ENCODE results near the gene CDKN2D. TPM values are rescaled to one million over a fixed set of nuclear protein-coding genes. Genes with fewer than 3 reads are reported as not detected.

The CDKN2D gene
- total and polyA plus RNA-seq, 2 of the 13 experiments (the other 11 are each of a cell fraction or from before 2014, with no cell fraction given): 5.4 to 8.6 TPM

DNA sequence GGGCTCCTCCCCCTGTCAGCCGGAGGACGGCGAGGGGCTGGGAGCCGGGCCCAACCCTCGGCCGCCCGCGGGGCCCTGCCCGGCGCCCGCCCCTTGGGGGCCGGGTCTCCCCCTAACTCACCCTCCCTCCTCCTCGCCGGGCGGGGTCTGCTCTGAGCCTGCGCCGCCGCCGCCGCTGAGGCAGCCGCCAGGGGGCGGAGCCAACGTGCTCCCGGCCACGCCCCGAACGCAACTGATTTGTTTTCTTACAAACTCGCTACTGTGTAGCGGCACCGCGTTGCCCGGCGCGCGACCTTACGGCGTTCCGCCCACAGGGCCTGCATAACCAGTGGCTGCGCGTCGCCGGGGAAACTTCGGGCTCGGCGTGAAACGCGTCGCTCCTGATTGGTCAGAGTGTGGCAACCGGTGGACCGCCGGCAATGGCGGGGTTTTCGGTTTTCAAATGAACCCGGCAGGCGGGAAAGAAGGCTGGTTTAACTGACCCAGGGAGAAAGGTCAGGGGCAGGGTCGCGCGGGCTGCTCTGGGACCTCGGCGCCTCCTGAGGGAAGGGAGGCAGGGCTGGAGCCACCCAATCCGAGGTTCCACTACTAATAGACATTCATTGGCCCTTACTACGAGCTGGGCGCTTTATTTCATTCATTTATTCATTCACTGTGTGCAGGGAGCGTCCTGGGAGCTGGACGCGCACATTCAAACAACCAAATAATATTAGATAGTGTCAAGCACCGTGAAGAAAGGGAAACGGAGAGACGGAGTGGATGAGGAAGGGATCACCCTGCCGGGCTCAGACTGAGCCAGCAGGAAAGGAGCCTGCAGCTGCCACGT, at the start of gene CDKN2D (continued):
- TF ChIP-seq, protein P1, sequence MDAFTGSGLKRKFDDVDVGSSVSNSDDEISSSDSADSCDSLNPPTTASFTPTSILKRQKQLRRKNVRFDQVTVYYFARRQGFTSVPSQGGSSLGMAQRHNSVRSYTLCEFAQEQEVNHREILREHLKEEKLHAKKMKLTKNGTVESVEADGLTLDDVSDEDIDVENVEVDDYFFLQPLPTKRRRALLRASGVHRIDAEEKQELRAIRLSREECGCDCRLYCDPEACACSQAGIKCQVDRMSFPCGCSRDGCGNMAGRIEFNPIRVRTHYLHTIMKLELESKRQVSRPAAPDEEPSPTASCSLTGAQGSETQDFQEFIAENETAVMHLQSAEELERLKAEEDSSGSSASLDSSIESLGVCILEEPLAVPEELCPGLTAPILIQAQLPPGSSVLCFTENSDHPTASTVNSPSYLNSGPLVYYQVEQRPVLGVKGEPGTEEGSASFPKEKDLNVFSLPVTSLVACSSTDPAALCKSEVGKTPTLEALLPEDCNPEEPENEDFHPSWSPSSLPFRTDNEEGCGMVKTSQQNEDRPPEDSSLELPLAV (CRISPR knock-in tag; conservative IDR thresholded peaks at IDR 0.05; ENCODE audit: low read depth): peak; percentile 94
- TF ChIP-seq ZNF598 (CRISPR knock-in tag; IDR thresholded peaks at IDR 0.05; ENCODE audit: borderline replicate concordance): no peak
- TF ChIP-seq HMGA1 (CRISPR knock-in tag; conservative IDR thresholded peaks at IDR 0.05): no peak
- TF ChIP-seq, protein P2, sequence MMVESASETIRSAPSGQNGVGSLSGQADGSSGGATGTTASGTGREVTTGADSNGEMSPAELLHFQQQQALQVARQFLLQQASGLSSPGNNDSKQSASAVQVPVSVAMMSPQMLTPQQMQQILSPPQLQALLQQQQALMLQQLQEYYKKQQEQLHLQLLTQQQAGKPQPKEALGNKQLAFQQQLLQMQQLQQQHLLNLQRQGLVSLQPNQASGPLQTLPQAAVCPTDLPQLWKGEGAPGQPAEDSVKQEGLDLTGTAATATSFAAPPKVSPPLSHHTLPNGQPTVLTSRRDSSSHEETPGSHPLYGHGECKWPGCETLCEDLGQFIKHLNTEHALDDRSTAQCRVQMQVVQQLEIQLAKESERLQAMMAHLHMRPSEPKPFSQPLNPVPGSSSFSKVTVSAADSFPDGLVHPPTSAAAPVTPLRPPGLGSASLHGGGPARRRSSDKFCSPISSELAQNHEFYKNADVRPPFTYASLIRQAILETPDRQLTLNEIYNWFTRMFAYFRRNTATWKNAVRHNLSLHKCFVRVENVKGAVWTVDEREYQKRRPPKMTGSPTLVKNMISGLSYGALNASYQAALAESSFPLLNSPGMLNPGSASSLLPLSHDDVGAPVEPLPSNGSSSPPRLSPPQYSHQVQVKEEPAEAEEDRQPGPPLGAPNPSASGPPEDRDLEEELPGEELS (CRISPR knock-in tag; IDR thresholded peaks at IDR 0.05): peak; percentile 55; the same call in 1 of the 2 replicates
- TF ChIP-seq, protein P3, sequence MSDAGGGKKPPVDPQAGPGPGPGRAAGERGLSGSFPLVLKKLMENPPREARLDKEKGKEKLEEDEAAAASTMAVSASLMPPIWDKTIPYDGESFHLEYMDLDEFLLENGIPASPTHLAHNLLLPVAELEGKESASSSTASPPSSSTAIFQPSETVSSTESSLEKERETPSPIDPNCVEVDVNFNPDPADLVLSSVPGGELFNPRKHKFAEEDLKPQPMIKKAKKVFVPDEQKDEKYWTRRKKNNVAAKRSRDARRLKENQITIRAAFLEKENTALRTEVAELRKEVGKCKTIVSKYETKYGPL (CRISPR knock-in tag; IDR thresholded peaks at IDR 0.05): no peak
- TF ChIP-seq YEATS2 (CRISPR knock-in tag; IDR thresholded peaks at IDR 0.05; ENCODE audit: borderline replicate concordance): peak; percentile 72; the same call in 1 of the 2 replicates
- TF ChIP-seq, protein P4, sequence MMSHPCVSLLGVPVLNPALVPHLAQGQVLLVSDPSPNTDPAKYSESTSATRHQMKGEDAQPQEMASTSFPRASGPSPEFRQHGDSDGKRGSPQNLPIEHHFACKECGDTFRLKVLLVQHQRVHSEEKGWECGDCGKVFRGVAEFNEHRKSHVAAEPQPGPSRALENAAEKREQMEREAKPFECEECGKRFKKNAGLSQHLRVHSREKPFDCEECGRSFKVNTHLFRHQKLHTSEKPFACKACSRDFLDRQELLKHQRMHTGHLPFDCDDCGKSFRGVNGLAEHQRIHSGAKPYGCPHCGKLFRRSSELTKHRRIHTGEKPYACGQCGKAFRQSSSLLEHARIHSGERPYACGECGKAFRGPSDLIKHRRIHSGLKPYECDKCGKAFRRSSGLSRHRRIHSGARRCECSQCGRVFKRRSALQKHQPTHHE (CRISPR knock-in tag; IDR thresholded peaks at IDR 0.05; ENCODE audit: borderline replicate concordance): 0 out of 2 replicates have a peak, but pooled peaks have one; percentile 61
- TF ChIP-seq, protein P5, sequence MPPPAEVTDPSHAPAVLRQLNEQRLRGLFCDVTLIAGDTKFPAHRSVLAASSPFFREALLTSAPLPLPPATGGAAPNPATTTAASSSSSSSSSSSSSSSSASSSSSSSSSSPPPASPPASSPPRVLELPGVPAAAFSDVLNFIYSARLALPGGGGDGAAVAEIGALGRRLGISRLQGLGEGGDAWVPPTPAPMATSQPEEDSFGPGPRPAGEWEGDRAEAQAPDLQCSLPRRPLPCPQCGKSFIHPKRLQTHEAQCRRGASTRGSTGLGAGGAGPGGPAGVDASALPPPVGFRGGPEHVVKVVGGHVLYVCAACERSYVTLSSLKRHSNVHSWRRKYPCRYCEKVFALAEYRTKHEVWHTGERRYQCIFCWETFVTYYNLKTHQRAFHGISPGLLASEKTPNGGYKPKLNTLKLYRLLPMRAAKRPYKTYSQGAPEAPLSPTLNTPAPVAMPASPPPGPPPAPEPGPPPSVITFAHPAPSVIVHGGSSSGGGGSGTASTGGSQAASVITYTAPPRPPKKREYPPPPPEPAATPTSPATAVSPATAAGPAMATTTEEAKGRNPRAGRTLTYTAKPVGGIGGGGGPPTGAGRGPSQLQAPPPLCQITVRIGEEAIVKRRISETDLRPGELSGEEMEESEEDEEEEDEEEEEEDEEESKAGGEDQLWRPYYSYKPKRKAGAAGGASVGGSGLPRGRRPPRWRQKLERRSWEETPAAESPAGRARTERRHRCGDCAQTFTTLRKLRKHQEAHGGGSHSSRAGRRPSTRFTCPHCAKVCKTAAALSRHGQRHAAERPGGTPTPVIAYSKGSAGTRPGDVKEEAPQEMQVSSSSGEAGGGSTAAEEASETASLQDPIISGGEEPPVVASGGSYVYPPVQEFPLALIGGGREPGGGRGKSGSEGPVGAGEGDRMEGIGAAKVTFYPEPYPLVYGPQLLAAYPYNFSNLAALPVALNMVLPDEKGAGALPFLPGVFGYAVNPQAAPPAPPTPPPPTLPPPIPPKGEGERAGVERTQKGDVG (CRISPR knock-in tag; IDR thresholded peaks at IDR 0.05; ENCODE audit: borderline replicate concordance): no peak
- no peak for TF ChIP-seq ZNF629 (CRISPR knock-in tag; conservative IDR thresholded peaks at IDR 0.05)
- peak; percentile 29; the same call in 1 of the 2 replicates for TF ChIP-seq ZNF574 (CRISPR knock-in tag; IDR thresholded peaks at IDR 0.05)
- peak; percentile 64; the same call in 1 of the 2 replicates for TF ChIP-seq MED1 (CRISPR knock-in tag; IDR thresholded peaks at IDR 0.05)
- TF ChIP-seq ZNF737 (CRISPR knock-in tag; IDR thresholded peaks at IDR 0.05; ENCODE audit: borderline replicate concordance): no peak
- TF ChIP-seq BRD4 (CRISPR knock-in tag; IDR thresholded peaks at IDR 0.05): no peak
- no peak for TF ChIP-seq ZNF460 (CRISPR knock-in tag; IDR thresholded peaks at IDR 0.05; ENCODE audit: borderline replicate concordance)
- no peak for TF ChIP-seq ZNF432 (CRISPR knock-in tag; IDR thresholded peaks at IDR 0.05; ENCODE audit: borderline replicate concordance)
- TF ChIP-seq NCOA2 (CRISPR knock-in tag; IDR thresholded peaks at IDR 0.05): 0 out of 2 replicates have a peak, but pooled peaks have one; percentile 49

Measured in HepG2 (cell line).